MM.1S (cell line): ENCODE results near the gene TCHHL1.

Experiments
- EZH2 ChIP-seq: fragments of 300-600 bp; sonication (generic); optimal IDR thresholded peaks from 2 replicates; pipeline ENCODE3; 2017; ENCODE audit warnings: low read depth, mild to moderate bottlenecking, antibody characterized with exemption, low read length, mixed read lengths
- EZH2phosphoT487 ChIP-seq: fragments of 300-600 bp; sonication (generic); IDR thresholded peaks from 2 replicates; pipeline ENCODE4 v1.6.1; 2018; ENCODE audit warnings: antibody characterized with exemption, low read length
- TF ChIP-seq, protein P1 (sequence below): fragments of 300-600 bp; sonication (generic); IDR thresholded peaks from 2 replicates; pipeline ENCODE4 v1.5.1; 2016; ENCODE audit warnings: antibody characterized with exemption, low read length, mixed read lengths

DNA sequence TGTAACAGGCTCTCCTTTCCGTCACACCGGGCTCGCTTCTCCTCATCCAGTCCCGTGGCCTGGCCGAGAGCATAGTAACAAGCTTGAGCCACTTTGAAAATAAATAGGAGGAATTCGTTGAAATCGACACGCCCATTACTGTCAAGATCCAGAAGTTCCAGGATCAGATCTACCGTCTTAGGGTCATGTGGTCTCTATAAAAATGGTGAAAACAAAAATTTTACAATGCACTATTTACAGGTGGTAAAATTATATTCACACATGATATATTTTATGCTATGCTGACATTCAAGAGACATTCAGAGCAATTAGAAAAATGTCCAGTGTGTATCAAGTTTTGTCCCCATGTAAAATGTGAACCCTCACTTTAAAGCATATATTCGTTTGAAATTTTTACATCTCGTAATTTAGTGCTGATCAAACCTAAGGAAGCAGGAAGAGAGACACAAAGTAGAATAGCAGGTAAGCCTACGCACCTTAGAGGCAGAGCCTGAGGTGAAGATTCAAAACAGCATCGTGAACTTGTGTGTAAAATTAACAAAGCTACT is 24.1 kb upstream of the TCHHL1 start:
- TF ChIP-seq, protein P1, sequence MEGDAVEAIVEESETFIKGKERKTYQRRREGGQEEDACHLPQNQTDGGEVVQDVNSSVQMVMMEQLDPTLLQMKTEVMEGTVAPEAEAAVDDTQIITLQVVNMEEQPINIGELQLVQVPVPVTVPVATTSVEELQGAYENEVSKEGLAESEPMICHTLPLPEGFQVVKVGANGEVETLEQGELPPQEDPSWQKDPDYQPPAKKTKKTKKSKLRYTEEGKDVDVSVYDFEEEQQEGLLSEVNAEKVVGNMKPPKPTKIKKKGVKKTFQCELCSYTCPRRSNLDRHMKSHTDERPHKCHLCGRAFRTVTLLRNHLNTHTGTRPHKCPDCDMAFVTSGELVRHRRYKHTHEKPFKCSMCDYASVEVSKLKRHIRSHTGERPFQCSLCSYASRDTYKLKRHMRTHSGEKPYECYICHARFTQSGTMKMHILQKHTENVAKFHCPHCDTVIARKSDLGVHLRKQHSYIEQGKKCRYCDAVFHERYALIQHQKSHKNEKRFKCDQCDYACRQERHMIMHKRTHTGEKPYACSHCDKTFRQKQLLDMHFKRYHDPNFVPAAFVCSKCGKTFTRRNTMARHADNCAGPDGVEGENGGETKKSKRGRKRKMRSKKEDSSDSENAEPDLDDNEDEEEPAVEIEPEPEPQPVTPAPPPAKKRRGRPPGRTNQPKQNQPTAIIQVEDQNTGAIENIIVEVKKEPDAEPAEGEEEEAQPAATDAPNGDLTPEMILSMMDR, result no peak
- no peak for TF ChIP-seq EZH2
- no peak for TF ChIP-seq EZH2phosphoT487
